Astrocyte (in vitro differentiated cells and primary cell): ENCODE measurements around the gene ZDHHC11. TPM values are rescaled to one million over a fixed set of nuclear protein-coding genes. Genes with fewer than 3 reads are reported as not detected.
"Not testable (repeated sequence)": the region's sequence is repeated elsewhere in the genome, so short reads cannot be mapped to it uniquely, and the experiment has no call there.

ENCODE experiments used
- DNase-seq: peaks from one replicate; pipeline ENCODE4 v3.0.0-alpha.2; 2010; ENCODE audit warnings: low read depth
- FAIRE-seq: peaks from 2 replicates; lab custom pipeline; 2011; peaks lifted over from hg19 to GRCh38; lab: Jason Lieb, UNC
- H2AFZ ChIP-seq: 2 replicates; pipeline ENCODE4 v1.6.0; 2012; ENCODE audit warnings: low read depth, low read length, inconsistent platforms
- H3K27ac ChIP-seq: 2 replicates; pipeline ENCODE4 v1.5.1; 2011; ENCODE audit warnings: low read depth, low read length, inconsistent platforms
- H3K27me3 ChIP-seq: 2 replicates; pipeline ENCODE4 v1.6.0; 2011; ENCODE audit warnings: low read length, inconsistent platforms; ENCODE audit not compliant: insufficient read depth
- H3K36me3 ChIP-seq: 2 replicates; pipeline ENCODE4 v1.5.1; 2011; ENCODE audit warnings: low read length, inconsistent platforms; ENCODE audit not compliant: insufficient read depth
- H3K4me1 ChIP-seq: 2 replicates; pipeline ENCODE4 v1.5.1; 2011; ENCODE audit warnings: low read length, inconsistent platforms; ENCODE audit not compliant: insufficient read depth
- H3K4me2 ChIP-seq: 2 replicates; pipeline ENCODE4 v1.6.0; 2012; ENCODE audit warnings: low read length, inconsistent platforms
- H3K4me3 ChIP-seq: 2 replicates; pipeline ENCODE4 v1.5.1; 2011; ENCODE audit warnings: low read depth, mild to moderate bottlenecking, low read length, inconsistent platforms; ENCODE audit not compliant: insufficient read depth
- H3K79me2 ChIP-seq: 2 replicates; pipeline ENCODE4 v1.6.0; 2012; ENCODE audit warnings: mild to moderate bottlenecking, low read length, inconsistent platforms; ENCODE audit not compliant: insufficient read depth
- H3K9ac ChIP-seq: 2 replicates; pipeline ENCODE4 v1.6.0; 2012; ENCODE audit warnings: mild to moderate bottlenecking, low read length, inconsistent platforms
- H3K9me3 ChIP-seq: 2 replicates; pipeline ENCODE4 v1.5.1; 2012; ENCODE audit warnings: low read depth, mild to moderate bottlenecking, low read length, inconsistent platforms; ENCODE audit not compliant: insufficient read depth
- H4K20me1 ChIP-seq: 2 replicates; pipeline ENCODE4 v1.6.0; 2012; ENCODE audit warnings: low read length, inconsistent platforms; ENCODE audit not compliant: insufficient read depth
- H3K27ac Mint-ChIP-seq: one replicate; pipeline ENCODE4 v1.8.0; 2021; ENCODE audit warnings: mild to moderate bottlenecking, mixed read lengths; ENCODE audit not compliant: unreplicated experiment
- H3K27me3 Mint-ChIP-seq: one replicate; pipeline ENCODE4 v1.8.0; 2021; ENCODE audit warnings: low read depth, mixed read lengths; ENCODE audit not compliant: unreplicated experiment
- H3K36me3 Mint-ChIP-seq: one replicate; pipeline ENCODE4 v1.8.0; 2021; ENCODE audit warnings: low read depth, mixed read lengths; ENCODE audit not compliant: unreplicated experiment
- H3K4me1 Mint-ChIP-seq: one replicate; pipeline ENCODE4 v1.8.0; 2021; ENCODE audit warnings: low read depth, mixed read lengths; ENCODE audit not compliant: unreplicated experiment
- H3K4me3 Mint-ChIP-seq: one replicate; pipeline ENCODE4 v1.8.0; 2021; ENCODE audit warnings: mild to moderate bottlenecking, moderate library complexity, mixed read lengths; ENCODE audit not compliant: unreplicated experiment
- H3K9me3 Mint-ChIP-seq: one replicate; pipeline ENCODE4 v1.8.0; 2021; ENCODE audit warnings: mild to moderate bottlenecking, mixed read lengths; ENCODE audit not compliant: unreplicated experiment
- EZH2 ChIP-seq: IDR thresholded peaks from 2 replicates; pipeline ENCODE4 v1.6.1; 2012; ENCODE audit warnings: mild to moderate bottlenecking, low read length, inconsistent platforms; ENCODE audit not compliant: insufficient read depth
- total RNA-seq: library from RNA; stranded (reverse); gene quantifications from 2 replicates; pipeline ENCODE4 v1.2.1, GENCODE V29; 2021
- TF ChIP-seq, protein P1 (sequence below): IDR thresholded peaks from 2 replicates; pipeline ENCODE4 v1.5.1; 2011; ENCODE audit warnings: low read depth, mild to moderate bottlenecking, inconsistent platforms, low read length, moderate library complexity; ENCODE audit not compliant: insufficient read depth

The ZDHHC11 gene
- total RNA-seq, 1 donor from 2014 or later, result 15.9 TPM

DNA sequence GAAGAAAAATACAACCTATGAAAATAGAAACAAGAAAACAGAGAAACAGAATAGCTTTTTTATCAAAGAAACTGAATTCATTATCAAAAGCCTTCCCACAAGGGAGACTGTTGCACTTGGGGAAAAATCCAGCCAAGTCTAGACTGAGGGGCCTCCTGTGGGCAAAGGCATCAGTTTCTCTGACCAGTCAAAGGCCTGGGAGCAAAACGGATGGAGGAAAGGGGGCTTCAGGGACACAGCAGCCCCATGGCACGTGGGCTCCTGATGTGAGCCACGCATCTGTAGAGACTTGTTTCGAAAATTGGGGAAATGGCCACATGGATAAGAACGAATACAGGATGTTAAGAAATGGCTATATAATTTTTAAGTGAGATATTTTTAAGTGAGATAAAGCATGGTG is 87.4 kb downstream of the ZDHHC11 start:
- Histone ChIP-seq H4K20me1 (no peaks in the 10 kb centered on the region), H3K4me3 (no peak overlapping the region), H3K79me2 (no peaks in the 10 kb centered on the region), H3K36me3 (no peaks in the 10 kb centered on the region), H3K4me2 (no peak overlapping the region), H2AFZ (no peak overlapping the region), H3K9me3 (no peaks in the 10 kb centered on the region), H3K27me3 (peaks cover 4% of the 10 kb centered on the region), H3K27ac (no peak overlapping the region), H3K9ac (no peak overlapping the region), H3K4me1 (no peaks in the 10 kb centered on the region)
- TF ChIP-seq, protein P1, sequence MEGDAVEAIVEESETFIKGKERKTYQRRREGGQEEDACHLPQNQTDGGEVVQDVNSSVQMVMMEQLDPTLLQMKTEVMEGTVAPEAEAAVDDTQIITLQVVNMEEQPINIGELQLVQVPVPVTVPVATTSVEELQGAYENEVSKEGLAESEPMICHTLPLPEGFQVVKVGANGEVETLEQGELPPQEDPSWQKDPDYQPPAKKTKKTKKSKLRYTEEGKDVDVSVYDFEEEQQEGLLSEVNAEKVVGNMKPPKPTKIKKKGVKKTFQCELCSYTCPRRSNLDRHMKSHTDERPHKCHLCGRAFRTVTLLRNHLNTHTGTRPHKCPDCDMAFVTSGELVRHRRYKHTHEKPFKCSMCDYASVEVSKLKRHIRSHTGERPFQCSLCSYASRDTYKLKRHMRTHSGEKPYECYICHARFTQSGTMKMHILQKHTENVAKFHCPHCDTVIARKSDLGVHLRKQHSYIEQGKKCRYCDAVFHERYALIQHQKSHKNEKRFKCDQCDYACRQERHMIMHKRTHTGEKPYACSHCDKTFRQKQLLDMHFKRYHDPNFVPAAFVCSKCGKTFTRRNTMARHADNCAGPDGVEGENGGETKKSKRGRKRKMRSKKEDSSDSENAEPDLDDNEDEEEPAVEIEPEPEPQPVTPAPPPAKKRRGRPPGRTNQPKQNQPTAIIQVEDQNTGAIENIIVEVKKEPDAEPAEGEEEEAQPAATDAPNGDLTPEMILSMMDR, result no peak
- TF ChIP-seq EZH2, result no peak
- no peak for DNase-seq
- Mint-ChIP-seq H3K27ac (no peak overlapping the region), H3K27me3 (peaks cover 24% of the 10 kb centered on the region), H3K9me3 (peaks cover 10% of the 10 kb centered on the region), H3K36me3 (peaks cover 9% of the 10 kb centered on the region), H3K4me3 (no peak overlapping the region), H3K4me1 (no peaks in the 10 kb centered on the region)
- FAIRE-seq, result no peak

DNA sequence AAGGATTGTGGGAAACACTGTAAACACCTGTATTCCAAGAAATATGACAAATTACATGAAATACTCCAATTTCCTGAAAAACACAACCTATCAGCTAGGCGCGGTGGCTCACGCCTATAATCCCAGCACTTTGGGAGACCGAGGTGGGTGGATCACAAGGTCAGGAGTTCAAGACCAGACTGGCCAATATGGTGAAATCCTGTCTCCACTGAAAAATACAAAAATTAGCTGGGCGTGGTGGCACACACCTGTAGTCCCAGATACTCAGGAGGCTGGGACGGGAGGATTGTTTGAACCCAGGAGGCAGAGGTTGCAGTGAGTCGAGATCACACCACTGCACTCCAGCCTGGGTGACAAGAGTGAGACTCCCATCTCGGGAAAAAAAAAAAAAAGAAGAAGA is 87.8 kb downstream of the ZDHHC11 start:
- H3K36me3 Mint-ChIP-seq, H2AFZ ChIP-seq, H3K27ac ChIP-seq, DNase-seq, H3K4me1 ChIP-seq, H3K36me3 ChIP-seq, H3K4me1 Mint-ChIP-seq, H3K27me3 ChIP-seq, H3K9me3 ChIP-seq, H3K4me2 ChIP-seq, H3K4me3 Mint-ChIP-seq, H3K79me2 ChIP-seq, H3K27ac Mint-ChIP-seq, H3K9me3 Mint-ChIP-seq, H3K9ac ChIP-seq, H4K20me1 ChIP-seq, FAIRE-seq, H3K4me3 ChIP-seq: not testable (repeated sequence)
- peaks cover 24% of the 10 kb centered on the region for H3K27me3 Mint-ChIP-seq

DNA sequence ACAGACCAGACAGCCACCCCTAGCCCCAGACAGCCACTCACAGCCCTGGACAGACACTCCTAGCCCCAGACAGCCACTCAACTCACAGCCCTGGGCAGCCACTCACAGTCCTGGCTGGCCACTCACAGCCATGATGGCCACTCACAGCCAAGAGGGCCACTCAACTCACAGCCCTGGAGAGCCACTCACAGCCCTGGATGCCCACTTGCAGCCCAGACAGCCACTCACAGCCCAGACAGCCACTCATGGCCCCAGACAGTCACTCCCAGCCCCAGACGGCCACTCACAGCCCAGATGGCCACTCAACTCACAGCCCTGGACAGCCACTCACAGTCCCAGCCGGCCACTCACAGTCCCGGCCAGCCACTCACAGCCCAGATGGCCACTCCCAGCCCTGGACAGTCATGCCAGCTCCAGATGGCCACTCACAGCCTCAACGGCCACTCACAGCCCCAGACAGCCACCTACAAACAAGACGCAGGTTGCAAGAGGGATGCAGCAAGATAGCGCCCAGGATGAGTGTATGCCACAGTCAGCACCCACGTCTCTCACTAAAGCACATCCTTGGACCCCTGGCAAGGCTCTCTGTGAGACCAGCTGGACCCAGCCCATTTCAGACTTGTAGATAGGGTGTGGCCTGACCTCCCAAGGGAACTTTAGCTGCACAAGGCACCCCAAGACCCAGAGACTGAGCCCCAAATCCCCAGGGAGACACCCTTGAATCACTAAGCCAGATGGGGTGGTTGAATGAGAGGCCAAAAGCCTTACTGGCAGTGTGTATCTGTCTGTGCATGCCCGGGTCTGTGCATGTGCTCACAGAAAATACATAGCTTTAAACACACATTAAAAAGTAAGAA is 88.7 kb downstream of the ZDHHC11 start:
- H3K9me3 Mint-ChIP-seq, result peaks cover 10% of the 10 kb centered on the region
- H3K4me3 Mint-ChIP-seq, result no peak overlapping the region
- H3K27me3 Mint-ChIP-seq, result peaks cover 28% of the 10 kb centered on the region
- no peak for TF ChIP-seq EZH2
- TF ChIP-seq, protein P1, result no peak
- Histone ChIP-seq H3K27ac (no peak overlapping the region), H3K4me3 (no peak overlapping the region), H3K79me2 (no peaks in the 10 kb centered on the region), H3K27me3 (peaks cover 4% of the 10 kb centered on the region), H3K36me3 (no peaks in the 10 kb centered on the region), H3K4me2 (no peak overlapping the region), H3K4me1 (no peaks in the 10 kb centered on the region), H2AFZ (no peak overlapping the region), H3K9ac (no peak overlapping the region), H4K20me1 (no peaks in the 10 kb centered on the region), H3K9me3 (no peaks in the 10 kb centered on the region)
- no peak overlapping the region for H3K27ac Mint-ChIP-seq
- no peaks in the 10 kb centered on the region for H3K4me1 Mint-ChIP-seq
- peaks cover 9% of the 10 kb centered on the region for H3K36me3 Mint-ChIP-seq
- FAIRE-seq (no peak), DNase-seq (no peak)
